B cell (primary cell): ENCODE data around the gene IGSF8. TPM values are rescaled to one million over a fixed set of nuclear protein-coding genes. Genes with fewer than 3 reads are reported as not detected.

Experiments used
- ATAC-seq: fragments of 200-7000 bp; cut with Tn5 transposase; one replicate; pipeline ENCODE4 v1.10.0; 2021; ENCODE audit warnings: low read depth, mild to moderate bottlenecking, moderate number of reproducible peaks, moderate library complexity
- CTCF ChIA-PET: fragments of 350-600 bp; sonication (Branson Sonifier 250); formaldehyde crosslinking; loops from one replicate; lab custom pipeline; 2021; ENCODE audit warnings: antibody characterized with exemption, inconsistent platforms; lab: Charles Lee
- POLR2A ChIA-PET: fragments of 350-600 bp; sonication (Branson Sonifier 250); formaldehyde crosslinking; loops from one replicate; lab custom pipeline; 2021; ENCODE audit warnings: antibody characterized with exemption; lab: Charles Lee
- DNase-seq: peaks from one replicate; pipeline ENCODE4 v3.0.0; 2013
- H2AFZ ChIP-seq: 2 replicates; pipeline ENCODE4 v1.6.1; 2012; ENCODE audit warnings: mild to moderate bottlenecking, low read depth, low read length; ENCODE audit not compliant: insufficient read depth, poor library complexity, severe bottlenecking
- H3K27ac ChIP-seq, 2 donors: 1 replicate in 1 of 2; 2 replicates in 1 of 2; pipeline ENCODE4 v1.5.1; 2012 to 2013; ENCODE audit warnings: low read length in 2 of 2, mild to moderate bottlenecking in 2 of 2, moderate library complexity in 1 of 2
- H3K27me3 ChIP-seq, 4 experiments: fragments of 200-600 bp in 1 of 4; sonication (generic) in 1 of 4; replicated peaks in 1 of 4; 1 replicate in 2 of 4; 2 replicates in 2 of 4; pipeline versions ENCODE4 v1.6.1 to v1.7.0; 2013 to 2016; ENCODE audit warnings: low read length in 3 of 4, mild to moderate bottlenecking in 2 of 4, mixed read lengths in 1 of 4, moderate library complexity in 1 of 4; ENCODE audit not compliant: insufficient read depth in 4 of 4, control insufficient read depth in 3 of 4; ENCODE audit errors: control extremely low read depth in 1 of 4
- H3K36me3 ChIP-seq, 2 experiments: replicated peaks in 1 of 2; 1 replicate in 1 of 2; 2 replicates in 1 of 2; pipeline versions ENCODE4 v1.6.1 to v1.7.1; 2013; ENCODE audit warnings: low read length in 1 of 2; ENCODE audit not compliant: insufficient read depth in 2 of 2, control insufficient read depth in 1 of 2; ENCODE audit errors: control extremely low read depth in 1 of 2, extremely low read depth in 1 of 2
- H3K4me1 ChIP-seq, 2 donors: fragments of 200-600 bp in 1 of 2; sonication (generic) in 1 of 2; 1 replicate in 1 of 2; 2 replicates in 1 of 2; pipeline versions ENCODE4 v1.5.1 to v1.6.1; 2013 to 2017; ENCODE audit warnings: low read length in 2 of 2; ENCODE audit not compliant: control insufficient read depth in 2 of 2, insufficient read depth in 2 of 2
- H3K4me2 ChIP-seq: replicated peaks from 2 replicates; pipeline ENCODE3; 2012; ENCODE audit warnings: mild to moderate bottlenecking, low read depth, low read length; ENCODE audit not compliant: poor library complexity, severe bottlenecking
- H3K4me3 ChIP-seq, 5 experiments: fragments of 200-600 bp in 1 of 5; sonication (generic) in 1 of 5; 1 replicate in 3 of 5; 2 replicates in 2 of 5; pipeline versions ENCODE4 v1.5.1 to v1.7.0; 2011 to 2016; ENCODE audit warnings: low read length in 4 of 5, mild to moderate bottlenecking in 4 of 5, low read depth in 2 of 5, control low read depth in 1 of 5, moderate library complexity in 1 of 5; ENCODE audit not compliant: insufficient read depth in 1 of 5; ENCODE audit errors: control extremely low read depth in 1 of 5, extremely low read depth in 1 of 5
- H3K79me2 ChIP-seq: fragments of 200-600 bp; sonication (generic); one replicate; pipeline ENCODE4 v1.6.0; 2016; ENCODE audit warnings: low read length; ENCODE audit not compliant: control insufficient read depth, insufficient read depth
- H3K9ac ChIP-seq: fragments of 200-600 bp; sonication (generic); 2 replicates; pipeline ENCODE4 v1.6.1; 2017; ENCODE audit warnings: mild to moderate bottlenecking, low read length, moderate library complexity
- H3K9me3 ChIP-seq, 3 donors: one replicate each; pipeline versions ENCODE4 v1.6.1 to v1.7.1; 2013; ENCODE audit warnings: low read length in 2 of 3; ENCODE audit not compliant: control insufficient read depth in 2 of 3, insufficient read depth in 1 of 3; ENCODE audit errors: control extremely low read depth in 1 of 3
- H4K20me1 ChIP-seq: 2 replicates; pipeline ENCODE4 v1.6.0; 2012; ENCODE audit warnings: mild to moderate bottlenecking, low read length; ENCODE audit not compliant: insufficient read depth, control insufficient read depth, poor library complexity, severe bottlenecking
- H3K27ac Mint-ChIP-seq: one replicate; pipeline ENCODE4 v1.8.0; 2021; ENCODE audit warnings: mixed read lengths
- H3K27me3 Mint-ChIP-seq: one replicate; pipeline ENCODE4 v1.8.0; 2021; ENCODE audit warnings: mixed read lengths
- H3K4me1 Mint-ChIP-seq: one replicate; pipeline ENCODE4 v1.8.0; 2021; ENCODE audit warnings: mixed read lengths
- H3K4me3 Mint-ChIP-seq: one replicate; pipeline ENCODE4 v1.8.0; 2021; ENCODE audit warnings: mixed read lengths
- H3K9me3 Mint-ChIP-seq: one replicate; pipeline ENCODE4 v1.8.0; 2022; ENCODE audit warnings: mixed read lengths; ENCODE audit not compliant: insufficient read depth
- CTCF ChIP-seq: fragments of 200-600 bp; IDR thresholded peaks from one replicate; pipeline ENCODE4 v1.8.0; 2022; ENCODE audit warnings: antibody characterized with exemption, mild to moderate bottlenecking
- EZH2 ChIP-seq: IDR thresholded peaks from 2 replicates; pipeline ENCODE4 v1.6.1; 2012; ENCODE audit warnings: borderline replicate concordance, low read depth, mild to moderate bottlenecking, moderate library complexity, low read length; ENCODE audit not compliant: insufficient read depth, poor library complexity, severe bottlenecking
- WGBS: methylation state at CpG from one replicate; pipeline ENCODE4 v1.1.5; 2013; ENCODE audit warnings: missing lambda C conversion rate; ENCODE audit not compliant: insufficient coverage; 5-methylcytosine and 5-hydroxymethylcytosine counted together
- intact Hi-C: fragments of 100-400 bp; cut with micrococcal nuclease; formaldehyde crosslinking; loops from one replicate; pipeline ENCODE4 v1.10.0; 2022
- polyA plus RNA-seq: library from polyadenylated mRNA; depleted of rRNA; stranded (reverse); fragments of >200 nt; gene quantifications from 2 replicates; pipeline ENCODE4 v1.2.3, GENCODE V29; 2012
- total RNA-seq, 2 donors: library from RNA; stranded (reverse); fragments of 120-200 nt in 1 of 2; gene quantifications; 1 replicate in 1 of 2; 2 replicates in 1 of 2; pipeline versions ENCODE4 v1.2.3 to v1.2.4, GENCODE V29; 2013 to 2022

The IGSF8 gene
- total and polyA plus RNA-seq, 2 donors (not counting 1 experiment from before 2014, with no cell fraction given), result 37.2 to 56.0 TPM

DNA sequence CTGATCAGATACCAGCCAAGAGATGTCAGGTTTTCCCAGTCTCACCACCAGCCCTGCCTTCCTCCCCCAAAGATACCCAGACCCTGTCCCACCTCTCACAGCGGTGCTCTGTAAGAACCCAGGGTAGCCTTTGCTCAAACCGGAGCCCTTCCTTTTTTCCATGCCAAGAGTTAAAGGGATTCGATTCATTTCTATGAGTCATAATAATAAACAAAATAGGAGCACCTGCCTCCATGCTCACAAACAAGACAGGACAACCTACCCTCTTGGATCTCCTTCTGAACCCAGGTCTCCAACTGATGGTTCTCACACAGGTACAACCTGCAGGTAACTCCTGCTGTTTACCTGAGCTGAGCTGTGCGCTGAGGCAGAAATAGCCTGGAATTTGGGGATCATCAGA is 11.3 kb upstream of the IGSF8 start:
- ChIA-PET CTCF (interaction anchor here (0.6 to 3.4 kb wide), 6 partner anchors 9 to 268 kb away, joined by 3 to 15 read pairs (median 4); no protein-coding TSS in a partner anchor), POLR2A (no interaction called here)
- no peak overlapping the region for H3K4me3 Mint-ChIP-seq
- Histone ChIP-seq H2AFZ (no peak overlapping the region), H3K9me3 (no peaks in the 10 kb centered on the region), H3K79me2 (no peaks in the 10 kb centered on the region), H4K20me1 (no peaks in the 10 kb centered on the region), H3K4me3 (no peak overlapping the region), H3K27me3 (peaks cover 0 to 3% (median 0%) of the 10 kb centered on the region in 4 experiments), H3K27ac (no peak overlapping the region), H3K36me3 (no peaks in the 10 kb centered on the region), H3K9ac (no peak overlapping the region), H3K4me1 (no peaks in the 10 kb centered on the region), H3K4me2 (no peak overlapping the region)
- no peak for TF ChIP-seq EZH2
- no peak for TF ChIP-seq CTCF
- peaks cover 2% of the 10 kb centered on the region for H3K4me1 Mint-ChIP-seq
- intact Hi-C loops, result no loop called here
- DNase-seq (no peak), ATAC-seq (no peak)
- no peaks in the 10 kb centered on the region for H3K9me3 Mint-ChIP-seq
- H3K27ac Mint-ChIP-seq, result no peak overlapping the region
- H3K27me3 Mint-ChIP-seq, result peaks cover 7% of the 10 kb centered on the region
- WGBS, result 100% methylated on average over 3 of the region's 4 CpGs

- Mint-ChIP-seq H3K27ac (no peak overlapping the region), H3K4me3 (no peak overlapping the region), H3K4me1 (peaks cover 2% of the 10 kb centered on the region), H3K27me3 (peaks cover 5% of the 10 kb centered on the region), H3K9me3 (no peaks in the 10 kb centered on the region)
- H3K4me1 ChIP-seq, result no peaks in the 10 kb centered on the region
- ATAC-seq (no peak), DNase-seq (peak; percentile 52)
- peaks cover 0 to 3% (median 0%) of the 10 kb centered on the region in 4 experiments for H3K27me3 ChIP-seq
- ChIA-PET CTCF (interaction anchor here (0.5 to 3.4 kb wide), 11 partner anchors 8 to 269 kb away, joined by 3 to 15 read pairs (median 4); no protein-coding TSS in a partner anchor), POLR2A (no interaction called here)
- no peak overlapping the region for H3K9ac ChIP-seq
- H3K36me3 ChIP-seq, result no peaks in the 10 kb centered on the region
- WGBS, result 86% methylated on average over 4 of the region's 6 CpGs
- intact Hi-C loops, result no loop called here
- no peaks in the 10 kb centered on the region for H4K20me1 ChIP-seq
- H2AFZ ChIP-seq, result no peak overlapping the region
- TF ChIP-seq CTCF (peak; percentile 60), EZH2 (no peak)
- H3K4me2 ChIP-seq, result no peak overlapping the region
- H3K4me3 ChIP-seq, result no peak overlapping the region
- H3K27ac ChIP-seq, result no peak overlapping the region
- no peaks in the 10 kb centered on the region for H3K79me2 ChIP-seq
- H3K9me3 ChIP-seq, result no peaks in the 10 kb centered on the region
Observed at GRCh38 chr1:160108888-160109662, 10.7 kb upstream of the IGSF8 start.
